ENCODE data around the gene OPHN1. TPM values are rescaled to one million over a fixed set of nuclear protein-coding genes. Genes with fewer than 3 reads are reported as not detected.

OPHN1 gene
- total and polyA plus RNA-seq, 4 donors: 0.25 to 9.7 (median 4.9) TPM

- Histone ChIP-seq H3K27me3 (ENCODE audit: control insufficient read depth in 1 of 2, insufficient read depth in 2 of 2, low read length in 1 of 2) (no peaks in the 10 kb centered on the region), H3K9me3 (ENCODE audit: control insufficient read depth, low read length) (no peaks in the 10 kb centered on the region), H3K4me3 (ENCODE audit: low read length in 2 of 2) (no peak overlapping the region), H3K27ac (ENCODE audit: low read depth in 1 of 2, low read length in 2 of 2) (no peak overlapping the region), H3K4me1 (ENCODE audit: control insufficient read depth in 1 of 2, insufficient read depth in 2 of 2, low read length in 2 of 2) (no peaks in the 10 kb centered on the region), H3K36me3 (ENCODE audit: control insufficient read depth in 1 of 2, insufficient read depth in 2 of 2, low read length in 1 of 2) (no peaks in the 10 kb centered on the region)
- DNase-seq (no peak), ATAC-seq (ENCODE audit: low FRiP score) (no peak)
- 66 to 69% methylated on average over 2 of the region's 2 CpGs for WGBS, 2 donors
- intact Hi-C loops (cut with DNase I): no loop called here
Measured at GRCh38 chrX:68417651-68418050, 15.6 kb downstream of the OPHN1 start.

DNA sequence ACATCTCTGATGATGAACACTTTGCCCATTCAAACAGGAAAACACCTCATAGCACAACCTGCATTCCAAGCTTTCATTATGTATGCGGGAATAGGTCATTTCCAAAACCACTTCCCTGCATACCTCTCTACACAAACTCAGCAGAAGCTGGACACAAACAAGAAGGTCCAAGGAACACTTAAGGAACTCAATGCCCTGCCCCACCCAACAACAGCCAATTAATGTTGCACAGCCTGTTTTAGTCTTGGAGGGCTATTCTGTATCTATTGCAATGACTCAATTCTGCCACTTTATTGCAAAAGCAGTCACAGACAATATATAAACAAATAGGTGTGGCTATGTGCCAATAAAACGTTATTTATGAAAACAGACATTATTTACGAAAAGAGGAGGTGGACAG lies 16.7 kb downstream of the OPHN1 start:
- H3K27me3 ChIP-seq (ENCODE audit: control insufficient read depth in 1 of 2, insufficient read depth in 2 of 2, low read length in 1 of 2): no peaks in the 10 kb centered on the region
- 52 to 62% methylated on average over 3 of the region's 3 CpGs for WGBS, 2 donors
- H3K27ac ChIP-seq (ENCODE audit: low read depth in 1 of 2, low read length in 2 of 2): no peak overlapping the region
- intact Hi-C loops (cut with DNase I): no loop called here
- no peaks in the 10 kb centered on the region for H3K4me1 ChIP-seq (ENCODE audit: control insufficient read depth in 1 of 2, insufficient read depth in 2 of 2, low read length in 2 of 2)
- no peak for ATAC-seq (ENCODE audit: low FRiP score)
- H3K4me3 ChIP-seq (ENCODE audit: low read length in 2 of 2): no peak overlapping the region
- no peaks in the 10 kb centered on the region for H3K36me3 ChIP-seq (ENCODE audit: control insufficient read depth in 1 of 2, insufficient read depth in 2 of 2, low read length in 1 of 2)
- no peaks in the 10 kb centered on the region for H3K9me3 ChIP-seq (ENCODE audit: control insufficient read depth, low read length)
- DNase-seq: no peak

DNA sequence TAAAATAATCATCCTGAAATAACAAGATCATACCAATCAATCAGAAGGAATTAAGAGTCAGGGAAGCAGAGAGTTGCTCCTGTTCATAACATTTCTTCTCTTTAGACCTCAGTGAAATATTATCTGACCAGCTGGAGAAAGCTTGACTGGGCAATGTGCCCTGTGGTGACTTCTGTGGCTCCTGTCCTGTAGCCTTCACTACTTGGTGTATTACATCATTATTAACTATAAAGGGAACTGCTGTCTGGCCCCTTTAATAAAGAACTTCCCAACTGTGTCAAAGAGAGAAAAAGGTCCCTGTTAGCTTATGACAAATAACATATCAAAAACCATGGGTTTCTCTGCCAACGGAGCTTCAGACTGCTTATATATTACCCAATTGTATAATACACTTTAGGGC lies 18.0 kb downstream of the OPHN1 start:
- H3K4me1 ChIP-seq (ENCODE audit: control insufficient read depth in 1 of 2, insufficient read depth in 2 of 2, low read length in 2 of 2): no peaks in the 10 kb centered on the region
- H3K27me3 ChIP-seq (ENCODE audit: control insufficient read depth in 1 of 2, insufficient read depth in 2 of 2, low read length in 1 of 2): no peaks in the 10 kb centered on the region
- intact Hi-C loops (cut with DNase I): no loop called here
- H3K4me3 ChIP-seq (ENCODE audit: low read length in 2 of 2): no peak overlapping the region
- peak in 1 of 2 donors; percentile 70 for DNase-seq
- no peaks in the 10 kb centered on the region for H3K9me3 ChIP-seq (ENCODE audit: control insufficient read depth, low read length)
- H3K36me3 ChIP-seq (ENCODE audit: control insufficient read depth in 1 of 2, insufficient read depth in 2 of 2, low read length in 1 of 2): no peaks in the 10 kb centered on the region
- ATAC-seq (ENCODE audit: low FRiP score): no peak
- H3K27ac ChIP-seq (ENCODE audit: low read depth in 1 of 2, low read length in 2 of 2): no peak overlapping the region
- WGBS, 2 donors: 10 to 41% methylated on average over 1 of the region's 1 CpG

- WGBS, 2 donors: 75 to 93% methylated on average over 3 of the region's 3 CpGs
- H3K27ac ChIP-seq (ENCODE audit: low read depth in 1 of 2, low read length in 2 of 2): no peak overlapping the region
- H3K4me3 ChIP-seq (ENCODE audit: low read length in 2 of 2): no peak overlapping the region
- DNase-seq (no peak), ATAC-seq (ENCODE audit: low FRiP score) (no peak)
- no peaks in the 10 kb centered on the region for H3K27me3 ChIP-seq (ENCODE audit: control insufficient read depth in 1 of 2, insufficient read depth in 2 of 2, low read length in 1 of 2)
- H3K4me1 ChIP-seq (ENCODE audit: control insufficient read depth in 1 of 2, insufficient read depth in 2 of 2, low read length in 2 of 2): no peaks in the 10 kb centered on the region
- no peaks in the 10 kb centered on the region for H3K9me3 ChIP-seq (ENCODE audit: control insufficient read depth, low read length)
- no peaks in the 10 kb centered on the region for H3K36me3 ChIP-seq (ENCODE audit: control insufficient read depth in 1 of 2, insufficient read depth in 2 of 2, low read length in 1 of 2)
- intact Hi-C loops (cut with DNase I): no loop called here
Measured at GRCh38 chrX:68413254-68413653, 20.0 kb downstream of the OPHN1 start.

GRCh38 chrX:68411729-68412128 lies 21.6 kb downstream of the OPHN1 start:
- Histone ChIP-seq H3K36me3 (ENCODE audit: control insufficient read depth in 1 of 2, insufficient read depth in 2 of 2, low read length in 1 of 2) (no peaks in the 10 kb centered on the region), H3K27me3 (ENCODE audit: control insufficient read depth in 1 of 2, insufficient read depth in 2 of 2, low read length in 1 of 2) (no peaks in the 10 kb centered on the region), H3K27ac (ENCODE audit: low read depth in 1 of 2, low read length in 2 of 2) (no peak overlapping the region), H3K9me3 (ENCODE audit: control insufficient read depth, low read length) (no peaks in the 10 kb centered on the region), H3K4me3 (ENCODE audit: low read length in 2 of 2) (no peak overlapping the region), H3K4me1 (ENCODE audit: control insufficient read depth in 1 of 2, insufficient read depth in 2 of 2, low read length in 2 of 2) (no peaks in the 10 kb centered on the region)
- no peak for DNase-seq
- intact Hi-C loops (cut with DNase I): no loop called here
- WGBS, 2 donors: 70 to 97% methylated on average over 3 of the region's 3 CpGs
- no peak for ATAC-seq (ENCODE audit: low FRiP score)

GRCh38 chrX:68409194-68409593 lies 24.1 kb downstream of the OPHN1 start:
- no peaks in the 10 kb centered on the region for H3K36me3 ChIP-seq (ENCODE audit: control insufficient read depth in 1 of 2, insufficient read depth in 2 of 2, low read length in 1 of 2)
- H3K4me1 ChIP-seq (ENCODE audit: control insufficient read depth in 1 of 2, insufficient read depth in 2 of 2, low read length in 2 of 2): no peaks in the 10 kb centered on the region
- H3K4me3 ChIP-seq (ENCODE audit: low read length in 2 of 2): no peak overlapping the region
- WGBS, 2 donors: 78 to 98% methylated on average over 1 of the region's 1 CpG
- no peak overlapping the region for H3K27ac ChIP-seq (ENCODE audit: low read depth in 1 of 2, low read length in 2 of 2)
- DNase-seq (no peak), ATAC-seq (ENCODE audit: low FRiP score) (no peak)
- intact Hi-C loops (cut with DNase I): no loop called here
- H3K9me3 ChIP-seq (ENCODE audit: control insufficient read depth, low read length): no peaks in the 10 kb centered on the region
- H3K27me3 ChIP-seq (ENCODE audit: control insufficient read depth in 1 of 2, insufficient read depth in 2 of 2, low read length in 1 of 2): no peaks in the 10 kb centered on the region

DNA sequence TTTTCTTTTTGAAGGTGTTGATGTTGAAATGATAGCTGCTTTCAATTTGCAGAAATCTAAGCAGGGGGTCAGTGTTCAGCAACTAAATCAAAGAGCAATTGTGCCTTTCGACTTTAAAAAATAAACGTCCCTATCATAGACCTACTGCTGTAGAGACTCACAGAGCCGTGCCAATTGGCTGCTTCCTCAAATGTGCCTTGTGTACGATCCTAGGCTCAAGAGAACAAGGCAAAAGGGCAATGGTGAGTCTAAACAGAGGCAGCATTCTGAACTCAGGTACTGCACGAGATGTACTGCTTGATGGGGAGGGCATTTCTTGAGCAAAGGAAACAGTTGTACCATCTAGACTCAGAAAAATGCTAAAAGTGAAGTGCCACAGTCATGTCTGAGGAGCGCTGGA lies 29.8 kb downstream of the OPHN1 start:
- DNase-seq: no peak
- Histone ChIP-seq H3K9me3 (ENCODE audit: control insufficient read depth, low read length) (no peaks in the 10 kb centered on the region), H3K27ac (ENCODE audit: low read depth in 1 of 2, low read length in 2 of 2) (no peak overlapping the region), H3K27me3 (ENCODE audit: control insufficient read depth in 1 of 2, insufficient read depth in 2 of 2, low read length in 1 of 2) (no peaks in the 10 kb centered on the region), H3K36me3 (ENCODE audit: control insufficient read depth in 1 of 2, insufficient read depth in 2 of 2, low read length in 1 of 2) (no peaks in the 10 kb centered on the region), H3K4me1 (ENCODE audit: control insufficient read depth in 1 of 2, insufficient read depth in 2 of 2, low read length in 2 of 2) (no peaks in the 10 kb centered on the region), H3K4me3 (ENCODE audit: low read length in 2 of 2) (no peak overlapping the region)
- ATAC-seq (ENCODE audit: low FRiP score): peak; percentile 41
- WGBS, 2 donors: 37 to 43% methylated on average over 6 of the region's 6 CpGs
- intact Hi-C loops (cut with DNase I): no loop called here

- Histone ChIP-seq H3K27me3 (ENCODE audit: control insufficient read depth in 1 of 2, insufficient read depth in 2 of 2, low read length in 1 of 2) (no peaks in the 10 kb centered on the region), H3K9me3 (ENCODE audit: control insufficient read depth, low read length) (no peaks in the 10 kb centered on the region), H3K27ac (ENCODE audit: low read depth in 1 of 2, low read length in 2 of 2) (no peak overlapping the region), H3K4me1 (ENCODE audit: control insufficient read depth in 1 of 2, insufficient read depth in 2 of 2, low read length in 2 of 2) (no peaks in the 10 kb centered on the region), H3K4me3 (ENCODE audit: low read length in 2 of 2) (no peak overlapping the region), H3K36me3 (ENCODE audit: control insufficient read depth in 1 of 2, insufficient read depth in 2 of 2, low read length in 1 of 2) (no peaks in the 10 kb centered on the region)
- ATAC-seq (ENCODE audit: low FRiP score) (no peak), DNase-seq (no peak)
- intact Hi-C loops (cut with DNase I): no loop called here
- 15 to 46% methylated on average over 2 of the region's 2 CpGs for WGBS, 2 donors
Measured at GRCh38 chrX:68403038-68403437, 30.3 kb downstream of the OPHN1 start.

DNA sequence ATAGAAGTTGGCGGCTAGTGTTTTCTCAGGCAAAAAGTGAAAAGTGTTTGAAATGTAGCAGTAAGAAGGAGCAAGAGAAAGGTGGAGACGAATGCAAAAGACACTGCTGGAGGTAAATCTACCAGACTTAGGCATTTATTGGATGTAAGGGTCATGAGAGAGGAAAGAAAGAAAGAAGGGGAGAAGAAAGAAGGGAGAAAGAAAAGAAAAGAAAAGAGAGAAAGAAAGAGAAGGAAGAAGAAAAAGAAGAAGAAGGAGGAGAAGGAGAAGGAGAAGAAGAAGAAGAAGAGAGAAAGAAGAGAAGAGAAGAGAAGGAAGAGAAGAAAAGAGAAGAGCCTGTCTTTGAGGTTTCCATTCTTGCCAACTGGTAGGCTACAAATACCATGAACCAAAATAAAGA lies 31.2 kb downstream of the OPHN1 start:
- intact Hi-C loops (cut with DNase I): no loop called here
- Histone ChIP-seq H3K27me3 (ENCODE audit: control insufficient read depth in 1 of 2, insufficient read depth in 2 of 2, low read length in 1 of 2) (no peaks in the 10 kb centered on the region), H3K27ac (ENCODE audit: low read depth in 1 of 2, low read length in 2 of 2) (no peak overlapping the region), H3K9me3 (ENCODE audit: control insufficient read depth, low read length) (no peaks in the 10 kb centered on the region), H3K4me3 (ENCODE audit: low read length in 2 of 2) (no peak overlapping the region), H3K4me1 (ENCODE audit: control insufficient read depth in 1 of 2, insufficient read depth in 2 of 2, low read length in 2 of 2) (no peaks in the 10 kb centered on the region), H3K36me3 (ENCODE audit: control insufficient read depth in 1 of 2, insufficient read depth in 2 of 2, low read length in 1 of 2) (no peaks in the 10 kb centered on the region)
- ATAC-seq (ENCODE audit: low FRiP score) (no peak), DNase-seq (no peak)
- 77 to 96% methylated on average over 2 of the region's 2 CpGs for WGBS, 2 donors
